Activated CD4-positive, alpha-beta T cell treated with anti-CD3 and anti-CD28 coated beads for 48 hours (primary cell): ENCODE results near the gene CPO.
A peak's percentile ranks its signal among the peaks of the same experiment; 100 is the strongest.

Experiments used
- DNase-seq: peaks from one replicate; pipeline ENCODE4 v3.0.0-alpha.2; 2020

The CPO gene

GRCh38 chr2:206974551-206974950 is 35.2 kb downstream of the CPO start:
- DNase-seq: no peak

GRCh38 chr2:206978746-206979145 is 39.4 kb downstream of the CPO start:
- no peak for DNase-seq

- DNase-seq: no peak
Observed at GRCh38 chr2:206979365-206979764, 40.0 kb downstream of the CPO start.

DNA sequence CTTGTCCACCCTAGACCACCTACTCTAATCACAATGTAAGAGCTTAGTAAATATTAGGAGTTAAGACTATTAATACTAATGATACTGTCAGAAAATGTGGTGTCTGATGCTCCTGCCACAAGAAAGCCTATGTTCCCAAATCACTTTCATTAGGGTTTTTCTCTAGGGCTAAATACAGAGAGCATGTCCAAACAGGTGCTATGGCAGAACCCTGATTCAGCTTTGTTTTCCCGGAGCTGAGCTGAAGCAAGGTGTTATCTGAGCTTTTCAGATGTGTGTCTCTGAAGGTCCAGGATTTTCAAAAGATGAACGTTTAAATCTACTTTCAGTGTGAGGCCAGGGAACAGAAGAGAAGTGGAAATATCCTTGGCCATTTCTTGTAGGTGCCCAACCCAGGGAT is 40.6 kb downstream of the CPO start:
- no peak for DNase-seq

DNA sequence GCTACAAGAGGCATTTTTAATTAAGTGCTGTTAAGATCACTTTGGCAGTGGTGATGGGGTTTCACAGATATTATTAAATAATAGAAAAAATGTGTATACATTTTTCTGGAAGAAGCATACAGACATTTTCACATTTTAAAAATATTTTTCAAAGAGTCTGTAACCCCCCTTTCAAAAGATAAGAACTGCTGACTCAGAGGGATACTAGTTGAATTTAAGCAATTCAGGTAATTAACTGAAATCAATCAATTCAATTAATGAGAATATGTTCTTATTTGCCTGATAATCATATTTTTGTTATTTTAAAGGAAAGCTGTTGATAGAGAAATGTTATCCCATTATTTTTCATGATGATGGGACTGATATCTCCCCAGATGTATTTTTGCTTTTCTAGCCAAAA is 41.1 kb downstream of the CPO start:
- no peak for DNase-seq

DNA sequence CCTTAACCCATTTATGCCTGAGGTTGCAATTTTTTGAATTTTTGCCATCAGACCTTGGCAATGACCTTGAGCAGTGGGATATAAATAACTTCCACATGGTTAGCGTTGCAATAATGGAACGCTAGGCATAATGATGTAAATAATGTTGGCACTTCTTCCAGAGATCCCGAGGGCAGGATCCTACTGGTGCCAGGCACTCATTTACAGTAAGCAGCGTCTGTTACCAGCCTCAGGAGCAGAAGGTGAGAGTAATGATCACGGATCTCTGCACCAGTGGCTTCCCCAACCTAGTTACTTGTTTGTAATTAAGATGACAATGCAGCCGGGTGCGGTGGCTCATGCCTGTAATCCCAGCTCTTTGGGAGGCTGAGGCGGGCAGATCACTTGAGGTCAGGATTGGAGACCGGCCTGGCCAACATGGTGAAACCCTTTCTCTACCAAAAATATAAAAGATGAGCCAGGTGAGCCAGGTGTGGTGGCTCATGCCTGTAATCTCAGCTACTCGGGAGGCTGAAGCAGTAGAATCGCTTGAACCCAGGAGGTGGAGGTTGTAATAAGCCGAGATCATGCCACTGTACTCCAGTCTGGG is 41.9 kb downstream of the CPO start:
- DNase-seq: no peak

DNA sequence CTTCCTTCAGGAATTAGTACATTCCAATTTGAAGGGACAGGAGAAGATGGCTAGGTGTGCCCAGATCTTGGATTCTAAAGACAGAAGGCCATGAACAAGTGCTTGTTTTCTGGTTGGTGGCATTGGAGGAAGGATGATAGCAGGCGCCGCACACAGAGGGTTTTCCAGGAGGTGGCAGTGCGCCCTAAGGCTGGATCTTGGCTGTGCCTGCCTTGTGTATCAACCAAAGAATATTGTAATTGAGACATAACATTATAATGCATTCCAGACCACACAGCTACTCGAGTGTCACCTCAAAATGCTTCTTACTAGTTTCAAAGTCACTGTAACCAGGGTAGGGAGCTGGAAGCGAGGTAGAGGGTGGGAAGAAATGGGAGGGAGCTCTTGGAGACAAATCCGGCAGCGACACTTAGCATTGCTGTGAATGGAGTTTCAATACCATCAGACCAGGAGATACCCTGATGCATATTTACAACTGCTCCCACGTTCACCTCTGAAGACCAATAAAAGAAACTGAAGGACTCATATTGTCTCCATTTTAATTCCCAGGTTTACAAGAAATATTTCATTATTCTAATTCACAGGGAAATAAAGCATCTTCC is 42.5 kb downstream of the CPO start:
- peak; percentile 67 for DNase-seq

- no peak for DNase-seq
Observed at GRCh38 chr2:206982360-206982955, 43.1 kb downstream of the CPO start.

DNA sequence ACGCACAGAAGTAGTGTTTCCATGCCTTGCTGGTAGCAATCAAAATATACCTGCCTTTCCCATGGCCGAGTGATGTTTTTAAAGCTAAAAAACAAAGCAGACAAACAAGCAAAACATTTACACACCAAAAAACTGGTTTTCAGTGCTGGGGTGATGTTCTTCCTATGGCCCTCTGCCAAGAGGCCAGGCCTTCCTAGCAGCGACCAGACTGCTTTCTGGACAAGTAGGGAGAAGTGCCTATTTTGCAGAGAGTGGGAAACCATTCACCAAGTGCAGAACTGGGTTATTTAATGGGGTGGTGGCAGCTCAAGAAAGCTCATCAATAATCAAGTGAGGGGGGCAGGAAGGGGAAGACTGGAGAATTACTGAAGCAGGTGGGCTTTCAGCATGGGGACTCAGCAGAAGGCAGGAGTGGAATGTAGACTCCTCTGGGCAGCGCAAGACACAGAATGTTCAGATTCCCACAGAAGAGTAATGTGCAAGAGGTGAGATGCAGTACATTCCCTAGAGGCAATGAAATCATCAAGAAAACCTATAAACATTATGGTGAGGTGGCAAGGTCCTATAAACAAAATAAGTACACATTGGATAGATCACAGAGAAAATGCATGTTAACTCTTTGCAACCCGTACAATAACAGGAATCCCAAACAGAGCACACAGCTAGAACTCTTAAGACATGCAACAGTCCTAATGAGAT is 44.0 kb downstream of the CPO start:
- no peak for DNase-seq

DNA sequence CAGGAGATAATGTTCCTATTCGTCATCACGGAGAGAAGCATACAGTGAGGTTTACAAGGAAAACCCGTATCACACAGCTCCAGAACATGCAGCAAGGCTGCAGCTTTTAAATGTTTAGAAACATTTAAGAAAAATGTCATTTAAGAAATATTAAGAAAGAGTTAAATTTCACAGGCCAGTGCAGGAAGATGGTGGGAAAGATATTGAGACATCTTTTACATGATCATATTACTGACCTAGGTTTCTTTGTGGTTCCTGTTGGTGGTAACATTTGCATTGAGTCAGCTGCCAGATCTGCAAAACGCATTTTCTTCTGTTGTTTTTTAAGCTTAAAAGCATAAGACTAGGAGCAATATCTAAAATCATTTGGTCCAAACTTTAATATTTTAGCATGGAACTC is 44.9 kb downstream of the CPO start:
- DNase-seq: no peak

DNA sequence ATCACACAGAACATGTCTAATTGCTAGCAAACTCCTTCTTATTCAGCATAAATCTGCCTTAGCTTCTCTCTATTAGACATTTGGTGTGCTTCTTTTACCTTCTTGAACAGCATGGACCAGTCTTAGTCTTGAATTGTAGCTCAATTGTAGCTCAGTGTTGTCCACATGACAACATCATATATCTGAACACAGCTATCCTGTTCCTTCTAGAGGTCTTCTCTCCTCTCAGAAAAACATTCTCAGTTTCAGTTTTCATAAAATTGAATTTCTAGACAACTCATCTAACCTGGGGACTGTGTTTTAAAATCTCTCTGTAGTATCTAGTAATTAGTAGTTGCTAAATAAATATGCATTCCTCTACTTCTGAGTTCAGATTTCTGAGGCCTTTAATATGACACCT is 47.6 kb downstream of the CPO start:
- DNase-seq: no peak

GRCh38 chr2:206987810-206988209 is 48.5 kb downstream of the CPO start:
- no peak for DNase-seq

- DNase-seq: no peak
Observed at GRCh38 chr2:206988884-206989283, 49.6 kb downstream of the CPO start.

- peak; percentile 29 for DNase-seq
Observed at GRCh38 chr2:206989311-206989710, 50.0 kb downstream of the CPO start.

- no peak for DNase-seq
Observed at GRCh38 chr2:206990360-206990759, 51.0 kb downstream of the CPO start.

GRCh38 chr2:206991070-206991469 is 51.8 kb downstream of the CPO start:
- DNase-seq: no peak

DNA sequence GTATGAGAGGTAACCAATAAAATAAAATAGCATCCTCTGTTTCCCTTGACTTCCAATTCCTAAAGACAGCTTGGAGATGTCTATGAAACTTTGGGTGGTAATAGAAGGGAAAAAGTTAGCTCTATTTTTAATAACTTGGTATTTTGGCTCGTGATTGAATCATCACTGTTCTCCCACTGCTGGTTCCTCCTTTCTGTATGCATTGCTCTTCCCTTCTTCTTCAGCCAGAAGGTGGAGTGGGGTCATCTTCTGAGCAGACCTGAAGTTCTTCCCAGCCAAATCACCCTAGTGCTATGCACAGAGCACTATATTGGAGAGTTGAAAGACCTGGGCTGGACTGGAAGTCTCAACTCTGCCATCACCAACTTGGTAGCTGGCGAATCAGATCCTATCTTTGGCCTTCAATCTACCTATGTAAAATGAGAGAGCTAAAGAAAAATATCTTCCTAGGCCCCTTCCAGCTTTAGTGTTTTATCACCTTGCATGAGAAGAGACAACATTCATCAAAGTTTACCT is 54.1 kb downstream of the CPO start:
- no peak for DNase-seq

GRCh38 chr2:206993964-206994363 is 54.6 kb downstream of the CPO start:
- DNase-seq: no peak

DNA sequence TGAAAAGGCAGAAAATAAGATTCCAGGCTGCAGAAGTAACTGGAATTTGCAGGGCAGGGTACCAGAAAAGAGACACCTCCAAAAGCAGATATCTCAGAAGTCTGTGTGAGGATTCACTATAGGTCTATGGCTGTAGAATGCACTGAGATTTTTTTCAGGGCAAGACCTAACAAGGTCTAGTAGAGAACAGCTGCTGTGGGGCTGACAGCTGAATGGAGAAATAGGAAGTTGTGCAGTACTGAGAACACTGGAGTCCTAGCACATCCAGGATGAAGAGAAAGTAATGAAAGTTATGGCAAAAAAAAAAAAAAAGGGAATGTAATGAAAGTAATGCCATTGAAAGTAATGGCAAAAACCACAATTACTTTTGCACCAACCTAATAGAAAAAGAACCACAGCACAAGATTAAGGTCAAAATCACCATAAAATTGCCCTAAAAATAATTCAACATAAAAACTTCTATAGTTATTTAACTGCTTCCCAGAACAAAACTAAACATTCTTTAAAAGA is 57.3 kb downstream of the CPO start:
- no peak for DNase-seq

DNA sequence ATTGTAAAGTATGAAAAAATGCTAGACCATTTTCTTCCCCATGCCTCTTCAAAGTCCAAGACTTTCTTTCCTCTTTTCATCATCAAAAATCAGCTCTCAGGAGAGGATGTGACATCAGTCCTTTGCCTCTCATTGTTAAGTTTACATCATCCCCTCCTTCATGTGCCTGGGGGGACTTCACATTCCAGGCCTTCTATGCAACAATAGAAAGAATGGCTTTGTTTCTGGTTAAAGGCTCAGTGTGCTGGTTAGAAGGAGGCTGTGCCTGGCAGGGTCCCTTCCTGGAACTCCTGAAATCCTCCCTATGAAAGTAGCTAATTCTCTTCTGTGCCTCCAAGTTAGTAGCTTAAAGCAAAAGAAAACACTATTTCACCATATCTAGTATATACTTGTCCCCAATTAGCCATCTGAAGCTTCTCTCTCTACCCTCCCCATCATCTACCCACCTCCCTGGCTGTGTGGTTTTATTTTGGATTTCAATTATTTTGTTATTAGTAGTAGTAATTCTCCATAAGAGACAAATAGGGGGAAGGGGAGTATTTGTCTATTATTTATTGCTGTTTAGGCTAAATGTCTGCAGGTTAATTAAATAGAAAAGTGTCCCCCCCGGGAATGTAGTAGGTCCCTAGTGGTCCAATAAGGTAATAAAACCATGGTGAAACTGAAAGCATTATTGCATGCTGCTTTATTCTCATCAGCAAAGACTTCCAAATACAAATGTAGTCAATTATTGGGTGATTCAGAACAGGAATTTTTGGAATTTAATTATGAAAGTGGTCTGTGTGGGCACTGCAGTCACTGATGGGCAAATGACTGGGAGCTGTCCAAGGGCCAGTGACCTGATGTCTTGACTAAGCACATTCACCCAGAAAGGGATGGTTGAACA is 69.0 kb downstream of the CPO start:
- DNase-seq: no peak

GRCh38 chr2:207012461-207012860 is 73.1 kb downstream of the CPO start:
- no peak for DNase-seq

DNA sequence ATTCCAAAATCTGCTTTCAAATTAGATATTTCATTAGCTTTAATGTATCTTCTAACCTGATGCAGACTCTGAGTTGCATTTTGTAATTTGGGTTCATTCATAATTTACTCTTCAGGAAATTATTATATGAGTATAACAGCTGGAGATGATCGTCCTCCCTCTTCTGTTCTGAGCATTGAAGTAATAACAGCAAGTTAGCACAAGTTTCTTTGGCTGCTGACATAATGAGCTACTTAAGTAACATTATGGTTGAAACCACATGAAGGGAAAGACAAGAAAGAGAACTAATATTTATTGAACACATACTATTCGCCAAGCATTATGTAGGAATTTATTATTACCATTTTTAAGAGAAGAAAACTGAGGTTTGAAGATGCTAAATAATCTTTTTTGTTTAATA is 75.1 kb downstream of the CPO start:
- no peak for DNase-seq

GRCh38 chr2:207015901-207016300 is 76.6 kb downstream of the CPO start:
- no peak for DNase-seq
